BJ (cell line): ENCODE data around the gene TNIP2. TPM values are rescaled to one million over a fixed set of nuclear protein-coding genes. Genes with fewer than 3 reads are reported as not detected.

Experiments
- CTCF ChIA-PET: fragments of 350-600 bp; formaldehyde crosslinking; extraction: SDS; loops from one replicate; lab custom pipeline; 2021; ENCODE audit warnings: antibody characterized with exemption, inconsistent platforms; lab: Yijun Ruan, JAX
- POLR2A ChIA-PET: fragments of 300-600 bp; sonication (Branson Sonifier 250); formaldehyde crosslinking; extraction: SDS; loops from one replicate; lab custom pipeline; 2021; ENCODE audit warnings: antibody characterized with exemption; lab: Charles Lee
- DNase-seq: peaks from one replicate; pipeline ENCODE4 v3.0.0-alpha.2; 2011; ENCODE audit warnings: low read depth
- H3K27me3 ChIP-seq: 2 replicates; pipeline ENCODE4 v1.6.0; 2011; ENCODE audit warnings: low read length; ENCODE audit not compliant: control insufficient read depth, insufficient read depth
- H3K36me3 ChIP-seq: 2 replicates; pipeline ENCODE4 v1.5.1; 2011; ENCODE audit warnings: low read length; ENCODE audit not compliant: control insufficient read depth, insufficient read depth
- H3K4me3 ChIP-seq: 2 replicates; pipeline ENCODE4 v1.5.1; 2011; ENCODE audit warnings: low read depth, mild to moderate bottlenecking, control low read depth, low read length
- CTCF ChIP-seq: IDR thresholded peaks from 2 replicates; pipeline ENCODE4 v1.5.1; 2011; ENCODE audit warnings: low read depth, mild to moderate bottlenecking, control low read depth, inconsistent platforms, low read length, moderate library complexity; ENCODE audit not compliant: insufficient read depth
- polyA plus RNA-seq: library from polyadenylated mRNA; depleted of rRNA; stranded (reverse); fragments of >200 nt; gene quantifications from 2 replicates; pipeline ENCODE4 v1.2.3, GENCODE V29; 2011

Gene TNIP2
- polyA plus RNA-seq, 1 experiment, result 48.1 TPM

- H3K4me3 ChIP-seq, result no peak overlapping the region
- CTCF ChIA-PET, result no interaction called here
- POLR2A ChIA-PET, result no interaction called here
- H3K27me3 ChIP-seq, result no peaks in the 10 kb centered on the region
- DNase-seq, result no peak
- H3K36me3 ChIP-seq, result no peaks in the 10 kb centered on the region
- TF ChIP-seq CTCF, result no peak
These were observed 33.2 kb upstream of the TNIP2 start for GRCh38 chr4:2789351-2789750.

DNA sequence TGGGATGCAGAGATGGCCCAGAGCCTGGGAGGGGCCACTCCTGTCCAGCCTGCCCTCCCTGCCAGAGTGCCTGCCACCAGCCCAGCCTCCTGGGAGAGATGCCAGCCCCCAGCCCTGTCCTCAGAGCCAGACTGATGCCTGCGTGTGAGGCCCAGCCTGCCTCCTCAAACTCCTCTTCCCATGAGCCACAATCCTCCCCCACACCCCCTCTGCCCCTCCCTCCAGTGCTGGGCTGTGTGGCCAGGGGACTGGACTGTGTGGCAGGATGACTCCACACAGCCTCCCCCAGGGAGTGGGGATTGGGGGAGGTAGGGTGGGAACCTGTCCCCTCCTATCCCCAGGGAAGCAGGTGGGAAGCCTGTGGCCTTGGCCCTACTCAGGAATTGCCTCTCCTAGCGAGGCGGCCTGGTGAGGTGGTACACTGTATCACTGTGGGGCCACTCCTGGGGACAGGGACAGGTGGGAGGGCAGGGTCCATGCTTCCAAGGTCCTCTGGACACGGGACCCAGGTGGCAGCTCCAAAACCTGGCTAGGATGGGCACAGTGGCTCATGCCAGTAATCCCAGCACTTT, 32.5 kb upstream of the TNIP2 start:
- CTCF ChIA-PET, result no interaction called here
- no peak for DNase-seq
- POLR2A ChIA-PET, result no interaction called here
- Histone ChIP-seq H3K27me3 (no peaks in the 10 kb centered on the region), H3K4me3 (no peak overlapping the region), H3K36me3 (no peaks in the 10 kb centered on the region)
- no peak for TF ChIP-seq CTCF

- POLR2A ChIA-PET, result no interaction called here
- CTCF ChIA-PET, result interaction anchor here (1.1 kb wide), 1 partner anchor 24 kb away, joined by 4 read pairs; no protein-coding TSS in a partner anchor
- no peak for TF ChIP-seq CTCF
- no peaks in the 10 kb centered on the region for H3K27me3 ChIP-seq
- no peaks in the 10 kb centered on the region for H3K36me3 ChIP-seq
- H3K4me3 ChIP-seq, result no peak overlapping the region
- DNase-seq, result no peak
These were observed 32.0 kb upstream of the TNIP2 start for GRCh38 chr4:2788101-2788500.

- ChIA-PET CTCF (interaction anchor here (1.1 kb wide), 1 partner anchor 23 kb away, joined by 4 read pairs; no protein-coding TSS in a partner anchor), POLR2A (no interaction called here)
- no peak overlapping the region for H3K4me3 ChIP-seq
- TF ChIP-seq CTCF, result no peak
- H3K36me3 ChIP-seq, result no peaks in the 10 kb centered on the region
- no peak for DNase-seq
- no peaks in the 10 kb centered on the region for H3K27me3 ChIP-seq
These were observed 31.3 kb upstream of the TNIP2 start for GRCh38 chr4:2787230-2788100.

GRCh38 chr4:2786794-2787229, 30.7 kb upstream of the TNIP2 start:
- no peak for TF ChIP-seq CTCF
- Histone ChIP-seq H3K36me3 (no peaks in the 10 kb centered on the region), H3K27me3 (0 out of 2 replicates have a peak, but pooled peaks cover 3% of the 10 kb centered on the region), H3K4me3 (no peak overlapping the region)
- no peak for DNase-seq
- CTCF ChIA-PET, result interaction anchor here (1.1 kb wide), 1 partner anchor 23 kb away, joined by 4 read pairs; no protein-coding TSS in a partner anchor
- POLR2A ChIA-PET, result no interaction called here
